Nephron progenitor cell (in vitro differentiated cells): ENCODE data around the gene SLC30A7.
A peak's percentile ranks its signal among the peaks of the same experiment; 100 is the strongest.
"Not testable (repeated sequence)": the region's sequence is repeated elsewhere in the genome, so short reads cannot be mapped to it uniquely, and the experiment has no call there.

Experiments used
- DNase-seq: peaks from one replicate; pipeline ENCODE4 v3.0.0; 2021
- H3K27ac Mint-ChIP-seq: 2 replicates; pipeline ENCODE4 v1.8.0; 2021; ENCODE audit warnings: mild to moderate bottlenecking, moderate library complexity, mixed read lengths
- H3K27me3 Mint-ChIP-seq: 2 replicates; pipeline ENCODE4 v1.8.0; 2021; ENCODE audit warnings: mild to moderate bottlenecking, low read depth, mixed read lengths; ENCODE audit not compliant: poor library complexity
- H3K36me3 Mint-ChIP-seq: 2 replicates; pipeline ENCODE4 v1.8.0; 2021; ENCODE audit warnings: low read depth, mixed read lengths
- H3K4me1 Mint-ChIP-seq: 2 replicates; pipeline ENCODE4 v1.8.0; 2021; ENCODE audit warnings: mixed read lengths
- H3K4me3 Mint-ChIP-seq: 2 replicates; pipeline ENCODE4 v1.8.0; 2021; ENCODE audit warnings: mild to moderate bottlenecking, moderate library complexity, mixed read lengths
- H3K9me3 Mint-ChIP-seq: 2 replicates; pipeline ENCODE4 v1.8.0; 2021; ENCODE audit warnings: mild to moderate bottlenecking, moderate library complexity, mixed read lengths
- CTCF ChIP-seq: fragments of 200-600 bp; sonication (generic); IDR thresholded peaks from 2 replicates; pipeline ENCODE4 v1.5.0; 2021; ENCODE audit warnings: antibody characterized with exemption

The SLC30A7 gene

DNA sequence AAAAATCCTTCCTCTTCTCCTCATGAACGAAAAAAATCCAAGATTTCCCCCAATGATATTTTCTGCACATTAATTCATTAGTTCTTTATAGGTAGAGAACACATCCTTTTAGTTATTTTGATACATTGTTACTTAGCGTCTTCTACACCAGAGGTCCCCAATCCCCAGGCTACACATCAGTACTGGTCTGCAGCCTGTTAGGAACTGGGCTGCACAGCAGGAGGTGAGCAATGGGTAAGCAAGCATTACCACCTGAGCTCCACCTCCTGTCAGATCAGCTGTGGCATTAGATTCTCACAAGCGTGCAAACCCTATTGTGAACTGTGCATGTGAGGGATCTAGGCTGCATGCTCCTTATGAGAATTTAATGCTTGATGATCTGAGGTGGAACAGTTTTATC lies 14.2 kb upstream of the SLC30A7 start:
- Mint-ChIP-seq H3K4me1 (no peaks in the 10 kb centered on the region), H3K4me3 (no peak overlapping the region), H3K27ac (no peak overlapping the region), H3K9me3 (no peaks in the 10 kb centered on the region), H3K36me3 (peaks cover 51% of the 10 kb centered on the region), H3K27me3 (no peaks in the 10 kb centered on the region)
- no peak for DNase-seq
- TF ChIP-seq CTCF, result no peak

- Mint-ChIP-seq H3K27ac (no peak overlapping the region), H3K36me3 (peaks cover 54% of the 10 kb centered on the region), H3K27me3 (no peaks in the 10 kb centered on the region), H3K4me1 (no peaks in the 10 kb centered on the region), H3K9me3 (peaks cover 4% of the 10 kb centered on the region), H3K4me3 (no peak overlapping the region)
- no peak for TF ChIP-seq CTCF
- DNase-seq, result no peak
These were observed 13.2 kb upstream of the SLC30A7 start for GRCh38 chr1:100882698-100883097.

- H3K9me3 Mint-ChIP-seq, result peaks cover 17% of the 10 kb centered on the region
- no peak for DNase-seq
- no peaks in the 10 kb centered on the region for H3K4me1 Mint-ChIP-seq
- H3K36me3 Mint-ChIP-seq, result peaks cover 58% of the 10 kb centered on the region
- H3K4me3 Mint-ChIP-seq, result no peak overlapping the region
- TF ChIP-seq CTCF, result no peak
- no peaks in the 10 kb centered on the region for H3K27me3 Mint-ChIP-seq
- H3K27ac Mint-ChIP-seq, result no peak overlapping the region
These were observed 11.9 kb upstream of the SLC30A7 start for GRCh38 chr1:100883963-100884362.

- not testable (repeated sequence) for H3K27ac Mint-ChIP-seq
These were observed 6.9 kb upstream of the SLC30A7 start for GRCh38 chr1:100889007-100889406.

DNA sequence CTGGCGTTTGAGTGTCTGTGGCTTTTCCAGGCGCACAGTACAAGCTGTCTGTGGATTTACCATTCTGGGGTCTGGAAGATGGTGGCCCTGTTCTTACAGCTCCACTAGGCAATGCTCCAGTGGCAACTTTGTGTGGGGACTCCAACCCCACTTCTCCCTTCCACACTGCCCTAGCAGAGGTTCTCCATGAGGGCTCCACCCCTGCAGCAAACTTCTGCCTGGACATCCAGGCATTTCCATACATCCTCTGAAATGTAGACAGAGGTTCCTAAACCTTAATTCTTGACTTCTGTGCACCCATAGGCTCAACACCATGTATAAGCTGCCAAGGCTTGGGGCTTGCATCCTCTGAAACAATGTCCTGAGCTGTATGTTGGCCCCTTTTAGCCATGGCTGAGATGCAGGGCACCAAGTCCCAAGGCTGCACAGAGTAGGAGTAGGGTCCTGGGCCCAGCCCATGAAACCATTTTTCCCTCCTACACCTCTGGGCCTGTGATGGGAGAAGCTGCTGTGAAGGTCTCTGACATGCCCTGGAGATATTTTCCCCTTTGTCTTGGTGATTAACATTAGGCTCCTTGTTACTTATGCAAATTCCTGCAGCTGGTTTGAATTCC lies 5.9 kb upstream of the SLC30A7 start:
- Mint-ChIP-seq H3K36me3 (peaks cover 81% of the 10 kb centered on the region), H3K9me3 (peaks cover 57% of the 10 kb centered on the region), H3K4me1 (peaks cover 19% of the 10 kb centered on the region)
- not testable (repeated sequence) for DNase-seq, H3K27me3 Mint-ChIP-seq, H3K27ac Mint-ChIP-seq, H3K4me3 Mint-ChIP-seq

More at GRCh38 chr1:100889007-100889406, 6.9 kb upstream of the SLC30A7 start:
- H3K9me3 Mint-ChIP-seq, result peaks cover 57% of the 10 kb centered on the region
- not testable (repeated sequence) for DNase-seq, H3K4me3 Mint-ChIP-seq, H3K27me3 Mint-ChIP-seq
- H3K4me1 Mint-ChIP-seq, result peaks cover 15% of the 10 kb centered on the region
- H3K36me3 Mint-ChIP-seq, result peaks cover 87% of the 10 kb centered on the region

- Mint-ChIP-seq H3K27ac (no peak overlapping the region), H3K4me1 (peaks cover 23% of the 10 kb centered on the region), H3K27me3 (no peaks in the 10 kb centered on the region), H3K9me3 (peaks cover 57% of the 10 kb centered on the region), H3K36me3 (peaks cover 72% of the 10 kb centered on the region), H3K4me3 (no peak overlapping the region)
- DNase-seq, result no peak
- no peak for TF ChIP-seq CTCF
These were observed 4.5 kb upstream of the SLC30A7 start for GRCh38 chr1:100891380-100891779.

DNA sequence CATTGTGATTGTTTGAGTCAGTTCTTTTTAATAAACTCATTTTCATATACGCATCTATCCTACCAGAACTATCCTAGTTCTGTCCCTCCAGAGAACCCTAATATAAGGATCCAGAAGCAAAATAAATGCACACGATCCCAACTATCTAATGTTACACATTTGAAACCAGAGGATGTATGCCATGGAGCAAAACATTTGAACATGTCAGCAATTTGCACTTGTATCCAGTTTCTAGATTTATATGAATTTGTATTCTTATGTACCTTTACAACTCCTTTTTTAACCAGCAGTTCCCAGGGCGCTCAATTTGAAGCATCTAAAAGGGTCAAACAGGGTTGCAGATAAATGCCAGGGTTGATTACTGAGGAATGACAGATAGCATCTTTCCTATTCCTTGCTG lies 3.3 kb upstream of the SLC30A7 start:
- peak overlapping the region; percentile 98 for H3K4me3 Mint-ChIP-seq
- peaks cover 60% of the 10 kb centered on the region for H3K36me3 Mint-ChIP-seq

More for the DNA sequence above, 3.3 kb upstream of the SLC30A7 start:
- no peak for DNase-seq
- Mint-ChIP-seq H3K27me3 (no peaks in the 10 kb centered on the region), H3K27ac (no peak overlapping the region), H3K4me1 (peaks cover 33% of the 10 kb centered on the region), H3K9me3 (peaks cover 53% of the 10 kb centered on the region)
- no peak for TF ChIP-seq CTCF
